HG03432 (cell line): ENCODE data around the gene HDDC3.

Source experiments
- ATAC-seq: cut with Tn5 transposase; IDR thresholded peaks from one replicate; pipeline ENCODE4 v1.9.1; 2021; ENCODE audit warnings: mild to moderate bottlenecking, moderate library complexity; ENCODE audit not compliant: unreplicated experiment

The HDDC3 gene

DNA sequence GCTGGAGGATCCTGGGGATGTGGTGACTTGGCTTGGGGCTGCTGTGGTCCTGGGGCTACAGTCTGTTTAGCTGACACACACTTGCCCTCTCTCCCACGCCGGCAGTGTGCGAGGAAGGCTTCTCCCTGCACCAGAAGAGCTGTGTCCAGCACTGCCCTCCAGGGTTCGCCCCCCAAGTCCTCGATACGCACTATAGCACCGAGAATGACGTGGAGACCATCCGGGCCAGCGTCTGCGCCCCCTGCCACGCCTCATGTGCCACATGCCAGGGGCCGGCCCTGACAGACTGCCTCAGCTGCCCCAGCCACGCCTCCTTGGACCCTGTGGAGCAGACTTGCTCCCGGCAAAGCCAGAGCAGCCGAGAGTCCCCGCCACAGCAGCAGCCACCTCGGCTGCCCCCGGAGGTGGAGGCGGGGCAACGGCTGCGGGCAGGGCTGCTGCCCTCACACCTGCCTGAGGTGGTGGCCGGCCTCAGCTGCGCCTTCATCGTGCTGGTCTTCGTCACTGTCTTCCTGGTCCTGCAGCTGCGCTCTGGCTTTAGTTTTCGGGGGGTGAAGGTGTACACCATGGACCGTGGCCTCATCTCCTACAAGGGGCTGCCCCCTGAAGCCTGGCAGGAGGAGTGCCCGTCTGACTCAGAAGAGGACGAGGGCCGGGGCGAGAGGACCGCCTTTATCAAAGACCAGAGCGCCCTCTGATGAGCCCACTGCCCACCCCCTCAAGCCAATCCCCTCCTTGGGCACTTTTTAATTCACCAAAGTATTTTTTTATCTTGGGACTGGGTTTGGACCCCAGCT lies 51.0 kb downstream of the HDDC3 start:
- ATAC-seq: no peak

DNA sequence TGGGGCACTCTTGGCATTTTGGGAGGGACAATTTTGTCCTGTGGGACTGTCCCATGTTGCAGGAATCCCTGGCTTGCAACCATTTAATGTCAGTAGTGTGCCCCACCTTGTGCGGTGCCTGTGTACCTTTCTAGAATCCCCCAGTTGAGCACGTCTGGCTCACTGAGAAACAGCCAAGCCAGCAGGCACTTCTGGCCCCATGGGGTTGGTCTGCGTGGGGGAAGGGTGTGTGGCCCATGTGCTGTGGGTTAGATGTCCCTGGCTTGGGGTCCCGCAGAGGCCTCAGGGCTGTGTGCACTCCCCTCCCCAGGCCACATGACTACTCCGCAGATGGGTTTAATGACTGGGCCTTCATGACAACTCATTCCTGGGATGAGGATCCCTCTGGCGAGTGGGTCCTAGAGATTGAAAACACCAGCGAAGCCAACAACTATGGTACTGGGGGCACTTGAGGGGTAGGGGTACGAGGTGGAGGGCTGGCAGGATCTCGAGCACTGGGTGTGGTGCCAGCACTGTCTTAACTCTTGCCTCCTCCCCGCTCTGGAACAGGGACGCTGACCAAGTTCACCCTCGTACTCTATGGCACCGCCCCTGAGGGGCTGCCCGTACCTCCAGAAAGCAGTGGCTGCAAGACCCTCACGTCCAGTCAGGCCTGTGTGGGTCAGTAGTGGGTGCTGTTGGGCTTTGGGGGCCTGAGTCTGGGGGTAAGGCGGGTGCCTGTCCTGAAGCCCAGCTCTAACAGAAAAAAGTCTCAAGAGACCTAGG lies 51.8 kb downstream of the HDDC3 start:
- no peak for ATAC-seq
